ENCODE measurements around the gene CREBBP.

- TF ChIP-seq CTCF (IDR thresholded peaks at IDR 0.05) (no peak), POLR2AphosphoS5 (IDR thresholded peaks at IDR 0.05) (no peak)
Observed at GRCh38 chr16:3919413-3919812, 38.9 kb upstream of the CREBBP start.
